Measurements from ENCODE around the gene TGDS.
A peak's percentile ranks its signal among the peaks of the same experiment; 100 is the strongest.
"Not testable (repeated sequence)": the region's sequence is repeated elsewhere in the genome, so short reads cannot be mapped to it uniquely, and the experiment has no call there.

TGDS gene

GRCh38 chr13:94552095-94552494 is 43.9 kb downstream of the TGDS start:
- DNase-seq (ENCODE audit: low read depth): no peak

- peak; percentile 18 for DNase-seq (ENCODE audit: low read depth)
Measured at GRCh38 chr13:94550062-94550738, 45.8 kb downstream of the TGDS start.

- DNase-seq (ENCODE audit: low read depth): peak; percentile 97
Measured at GRCh38 chr13:94549232-94550061, 46.5 kb downstream of the TGDS start.

- DNase-seq (ENCODE audit: low read depth): no peak
Measured at GRCh38 chr13:94548821-94549231, 47.1 kb downstream of the TGDS start.

- no peak for DNase-seq (ENCODE audit: low read depth)
Measured at GRCh38 chr13:94548382-94548781, 47.6 kb downstream of the TGDS start.

GRCh38 chr13:94546061-94546839 is 49.7 kb downstream of the TGDS start:
- DNase-seq (ENCODE audit: low read depth): no peak

GRCh38 chr13:94544922-94545321 is 51.0 kb downstream of the TGDS start:
- no peak for DNase-seq (ENCODE audit: low read depth)

- no peak for DNase-seq (ENCODE audit: low read depth)
Measured at GRCh38 chr13:94542917-94543316, 53.0 kb downstream of the TGDS start.

- no peak for DNase-seq (ENCODE audit: low read depth)
Measured at GRCh38 chr13:94537740-94538630, 58.0 kb downstream of the TGDS start.

- no peak for DNase-seq (ENCODE audit: low read depth)
Measured at GRCh38 chr13:94535775-94536174, 60.2 kb downstream of the TGDS start.

GRCh38 chr13:94535231-94535630 is 60.7 kb downstream of the TGDS start:
- no peak for DNase-seq (ENCODE audit: low read depth)

GRCh38 chr13:94534166-94534565 is 61.8 kb downstream of the TGDS start:
- DNase-seq (ENCODE audit: low read depth): no peak

- not testable (repeated sequence) for DNase-seq (ENCODE audit: low read depth)
Measured at GRCh38 chr13:94532278-94532677, 63.7 kb downstream of the TGDS start.

GRCh38 chr13:94526956-94527355 is 69.0 kb downstream of the TGDS start:
- not testable (repeated sequence) for DNase-seq (ENCODE audit: low read depth)

GRCh38 chr13:94525781-94526180 is 70.2 kb downstream of the TGDS start:
- DNase-seq (ENCODE audit: low read depth): no peak

- no peak for DNase-seq (ENCODE audit: low read depth)
Measured at GRCh38 chr13:94524407-94524806, 71.5 kb downstream of the TGDS start.
